WTC11 (cell line): ENCODE results near the gene HOXC5. TPM values are rescaled to one million over a fixed set of nuclear protein-coding genes. Genes with fewer than 3 reads are reported as not detected.

Experiments
- ATAC-seq: fragments of 200-7000 bp; cut with Tn5 transposase; 2 replicates; pipeline ENCODE4 v1.10.0; 2021; ENCODE audit warnings: mild to moderate bottlenecking, moderate library complexity
- CTCF ChIA-PET: fragments of 300-600 bp; sonication (Branson Sonifier 250); formaldehyde crosslinking; loops from one replicate; lab custom pipeline; 2021; ENCODE audit warnings: antibody characterized with exemption; lab: Charles Lee
- POLR2A ChIA-PET: fragments of 350-600 bp; sonication (Branson Sonifier 250); formaldehyde crosslinking; loops from one replicate; lab custom pipeline; 2021; ENCODE audit warnings: antibody characterized with exemption; lab: Charles Lee
- DNase-seq: peaks from one replicate; pipeline ENCODE4 v3.0.0; 2021; ENCODE audit warnings: low spot score
- H3K27ac Mint-ChIP-seq: 2 replicates; pipeline ENCODE4 v1.8.0; 2021; ENCODE audit warnings: mixed read lengths
- H3K27me3 Mint-ChIP-seq: 2 replicates; pipeline ENCODE4 v1.8.0; 2021; ENCODE audit warnings: low read depth, mild to moderate bottlenecking, moderate library complexity, mixed read lengths
- H3K36me3 Mint-ChIP-seq: 2 replicates; pipeline ENCODE4 v1.8.0; 2021; ENCODE audit warnings: mixed read lengths
- H3K4me1 Mint-ChIP-seq: 2 replicates; pipeline ENCODE4 v1.8.0; 2022; ENCODE audit warnings: mixed read lengths
- H3K4me3 Mint-ChIP-seq: 2 replicates; pipeline ENCODE4 v1.8.0; 2021; ENCODE audit warnings: mild to moderate bottlenecking, moderate library complexity, mixed read lengths
- H3K9me3 Mint-ChIP-seq: 2 replicates; pipeline ENCODE4 v1.8.0; 2021; ENCODE audit warnings: mixed read lengths
- AFF4 ChIP-seq: sonication (generic); formaldehyde crosslinking; IDR thresholded peaks from 2 replicates; pipeline ENCODE4 v1.8.1; 2023; ENCODE audit warnings: mild to moderate bottlenecking, missing genetic modification reagents, borderline replicate concordance
- ATF2 ChIP-seq: sonication (generic); formaldehyde crosslinking; IDR thresholded peaks from 2 replicates; pipeline ENCODE4 v1.8.1; 2022; ENCODE audit warnings: low read depth, missing genetic modification reagents, borderline replicate concordance
- CDX4 ChIP-seq: fragments of 250-450 bp; sonication (Bioruptor Pico); IDR thresholded peaks from 2 replicates; pipeline ENCODE4 v1.9.0; 2021; ENCODE audit warnings: moderate library complexity, mild to moderate bottlenecking, inconsistent platforms, borderline replicate concordance
- CREM ChIP-seq: sonication (generic); formaldehyde crosslinking; IDR thresholded peaks from 2 replicates; pipeline ENCODE4 v1.8.1; 2022; ENCODE audit warnings: mild to moderate bottlenecking, missing genetic modification reagents, moderate library complexity
- E2F4 ChIP-seq: sonication (generic); formaldehyde crosslinking; IDR thresholded peaks from 2 replicates; pipeline ENCODE4 v1.8.1; 2022; ENCODE audit warnings: low read depth, mild to moderate bottlenecking, moderate library complexity, missing genetic modification reagents, borderline replicate concordance
- ESRRA ChIP-seq: sonication (generic); formaldehyde crosslinking; IDR thresholded peaks from 2 replicates; pipeline ENCODE4 v1.8.1; 2022; ENCODE audit warnings: mild to moderate bottlenecking, missing genetic modification reagents, borderline replicate concordance
- HMGA2 ChIP-seq: fragments of 250-450 bp; sonication (Bioruptor Pico); IDR thresholded peaks from 2 replicates; pipeline ENCODE4 v1.4.0; 2021; ENCODE audit warnings: mild to moderate bottlenecking, moderate library complexity
- JAZF1 ChIP-seq: fragments of 250-450 bp; sonication (Bioruptor Pico); IDR thresholded peaks from 2 replicates; pipeline ENCODE4 v1.9.0; 2021; ENCODE audit warnings: moderate library complexity, mild to moderate bottlenecking, inconsistent platforms
- KAT7 ChIP-seq: sonication (generic); formaldehyde crosslinking; IDR thresholded peaks from 2 replicates; pipeline ENCODE4 v1.8.1; 2023; ENCODE audit warnings: missing genetic modification reagents, mild to moderate bottlenecking, borderline replicate concordance
- NFYB ChIP-seq: sonication (generic); formaldehyde crosslinking; conservative IDR thresholded peaks from 2 replicates; pipeline ENCODE4 v1.8.0; 2022; ENCODE audit warnings: low read depth, missing genetic modification reagents
- NR2C2 ChIP-seq: sonication (generic); formaldehyde crosslinking; IDR thresholded peaks from 2 replicates; pipeline ENCODE4 v1.8.0; 2022; ENCODE audit warnings: mild to moderate bottlenecking, missing genetic modification reagents
- OVOL2 ChIP-seq: fragments of 250-450 bp; sonication (Bioruptor Pico); IDR thresholded peaks from 2 replicates; pipeline ENCODE4 v1.9.0; 2021; ENCODE audit warnings: mild to moderate bottlenecking, borderline replicate concordance
- TEAD1 ChIP-seq: sonication (generic); formaldehyde crosslinking; IDR thresholded peaks from 2 replicates; pipeline ENCODE4 v1.8.0; 2022; ENCODE audit warnings: mild to moderate bottlenecking, missing genetic modification reagents
- ZBTB43 ChIP-seq: sonication (generic); formaldehyde crosslinking; IDR thresholded peaks from 2 replicates; pipeline ENCODE4 v1.8.1; 2023; ENCODE audit warnings: mild to moderate bottlenecking, missing genetic modification reagents
- ZNF138 ChIP-seq: sonication (generic); formaldehyde crosslinking; conservative IDR thresholded peaks from 2 replicates; pipeline ENCODE4 v1.8.1; 2022; ENCODE audit warnings: mild to moderate bottlenecking, moderate library complexity, missing genetic modification reagents
- ZNF219 ChIP-seq: sonication (generic); formaldehyde crosslinking; IDR thresholded peaks from 2 replicates; pipeline ENCODE4 v1.8.0; 2023; ENCODE audit warnings: missing genetic modification reagents, mild to moderate bottlenecking, borderline replicate concordance
- ZNF232 ChIP-seq: sonication (generic); formaldehyde crosslinking; IDR thresholded peaks from 2 replicates; pipeline ENCODE4 v1.8.0; 2022; ENCODE audit warnings: mild to moderate bottlenecking, missing genetic modification reagents
- total RNA-seq: library from RNA; stranded (reverse); gene quantifications from 3 replicates; pipeline ENCODE4 v1.2.3, GENCODE V29; 2021
- TF ChIP-seq, protein P1 (sequence below): fragments of 250-450 bp; sonication (Bioruptor Pico); IDR thresholded peaks from 2 replicates; pipeline ENCODE4 v1.8.0; 2021; ENCODE audit warnings: mild to moderate bottlenecking
- TF ChIP-seq, protein P2 (sequence below): sonication (generic); formaldehyde crosslinking; IDR thresholded peaks from 2 replicates; pipeline ENCODE4 v1.8.1; 2022; ENCODE audit warnings: mild to moderate bottlenecking, moderate library complexity, missing genetic modification reagents
- TF ChIP-seq, protein P3 (sequence below): sonication (generic); formaldehyde crosslinking; conservative IDR thresholded peaks from 2 replicates; pipeline ENCODE4 v1.8.1; 2023; ENCODE audit warnings: mild to moderate bottlenecking, low read depth, missing genetic modification reagents, moderate library complexity

HOXC5 gene
- total RNA-seq, 1 experiment from 2014 or later: not detected

DNA sequence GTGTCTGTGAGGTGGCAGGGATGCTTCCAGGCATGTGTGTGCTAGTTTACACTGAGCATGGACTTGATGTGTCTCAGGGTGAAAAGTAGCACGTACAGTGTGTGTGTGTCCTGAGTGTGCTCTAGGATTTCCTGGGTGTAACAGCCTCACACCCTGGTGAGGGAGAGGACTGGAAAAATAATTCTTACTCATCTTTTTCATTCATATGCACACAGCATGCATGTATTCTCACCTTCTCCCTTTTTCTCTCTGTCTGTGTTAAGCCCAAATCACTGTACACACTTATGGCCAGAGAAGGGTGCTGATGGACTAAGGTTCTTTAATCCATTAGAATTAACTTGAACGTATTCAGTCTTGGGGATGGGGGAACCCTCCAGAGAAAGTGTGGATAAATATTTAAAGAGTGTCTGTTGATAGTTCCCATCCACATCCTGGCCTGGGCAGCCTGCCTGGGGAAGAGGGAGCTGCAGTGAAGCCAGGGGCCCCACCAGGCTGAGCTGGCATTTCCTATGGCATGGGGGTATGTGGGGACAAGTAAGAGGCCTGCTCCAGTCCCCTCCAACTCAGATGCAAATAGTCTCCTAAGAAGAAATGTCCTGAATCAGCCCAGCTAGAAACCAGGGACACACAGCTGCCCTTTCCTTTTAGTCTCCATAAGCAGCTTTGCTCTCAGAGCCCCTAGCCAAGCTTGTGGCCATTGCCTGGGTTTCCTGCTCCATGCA, 25.2 kb upstream of the HOXC5 start (continued):
- TF ChIP-seq, protein P1, sequence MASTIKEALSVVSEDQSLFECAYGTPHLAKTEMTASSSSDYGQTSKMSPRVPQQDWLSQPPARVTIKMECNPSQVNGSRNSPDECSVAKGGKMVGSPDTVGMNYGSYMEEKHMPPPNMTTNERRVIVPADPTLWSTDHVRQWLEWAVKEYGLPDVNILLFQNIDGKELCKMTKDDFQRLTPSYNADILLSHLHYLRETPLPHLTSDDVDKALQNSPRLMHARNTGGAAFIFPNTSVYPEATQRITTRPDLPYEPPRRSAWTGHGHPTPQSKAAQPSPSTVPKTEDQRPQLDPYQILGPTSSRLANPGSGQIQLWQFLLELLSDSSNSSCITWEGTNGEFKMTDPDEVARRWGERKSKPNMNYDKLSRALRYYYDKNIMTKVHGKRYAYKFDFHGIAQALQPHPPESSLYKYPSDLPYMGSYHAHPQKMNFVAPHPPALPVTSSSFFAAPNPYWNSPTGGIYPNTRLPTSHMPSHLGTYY (CRISPR knock-in tag): no peak
- no peak for TF ChIP-seq TEAD1 (CRISPR knock-in tag)
- TF ChIP-seq ESRRA (CRISPR knock-in tag): no peak
- TF ChIP-seq, protein P2, sequence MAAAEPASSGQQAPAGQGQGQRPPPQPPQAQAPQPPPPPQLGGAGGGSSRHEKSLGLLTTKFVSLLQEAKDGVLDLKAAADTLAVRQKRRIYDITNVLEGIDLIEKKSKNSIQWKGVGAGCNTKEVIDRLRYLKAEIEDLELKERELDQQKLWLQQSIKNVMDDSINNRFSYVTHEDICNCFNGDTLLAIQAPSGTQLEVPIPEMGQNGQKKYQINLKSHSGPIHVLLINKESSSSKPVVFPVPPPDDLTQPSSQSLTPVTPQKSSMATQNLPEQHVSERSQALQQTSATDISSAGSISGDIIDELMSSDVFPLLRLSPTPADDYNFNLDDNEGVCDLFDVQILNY: no peak
- no peak for TF ChIP-seq JAZF1
- no peak for TF ChIP-seq ZNF232 (CRISPR knock-in tag)
- TF ChIP-seq KAT7 (CRISPR knock-in tag): no peak
- no peak for TF ChIP-seq ZNF138 (CRISPR knock-in tag)
- TF ChIP-seq CDX4 (CRISPR knock-in tag): no peak
- no peak for TF ChIP-seq OVOL2 (CRISPR knock-in tag)

DNA sequence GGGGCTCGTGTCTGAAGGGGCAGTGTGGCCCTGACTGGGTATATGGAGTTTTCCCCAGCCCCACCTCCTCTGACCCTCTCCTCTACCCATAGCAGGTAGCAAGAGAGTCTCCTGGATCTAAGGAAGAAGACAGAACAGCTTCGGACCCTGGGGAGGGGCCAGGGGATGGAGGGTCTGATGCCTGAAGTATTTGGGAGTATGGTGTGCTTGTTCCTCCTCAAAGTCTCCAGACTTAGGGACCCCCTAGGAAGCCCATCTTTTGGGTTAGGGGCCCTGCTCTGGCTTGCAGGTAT, 24.6 kb upstream of the HOXC5 start:
- ATAC-seq (no peak), DNase-seq (no peak)
- no peaks in the 10 kb centered on the region for H3K9me3 Mint-ChIP-seq
- H3K27me3 Mint-ChIP-seq: peaks cover 100% of the 10 kb centered on the region
- no peak overlapping the region for H3K4me3 Mint-ChIP-seq
- H3K4me1 Mint-ChIP-seq: peaks cover 25% of the 10 kb centered on the region
- POLR2A ChIA-PET: no interaction called here
- CTCF ChIA-PET: interaction anchor here (1.0 to 10.8 kb wide), 12 partner anchors 9 to 207 kb away, joined by 3 to 107 read pairs (median 12); partner anchors contain the start of genes HOXC10 and HOXC5
- H3K36me3 Mint-ChIP-seq: no peaks in the 10 kb centered on the region
- no peak for TF ChIP-seq CREM (CRISPR knock-in tag)
- TF ChIP-seq, protein P3, sequence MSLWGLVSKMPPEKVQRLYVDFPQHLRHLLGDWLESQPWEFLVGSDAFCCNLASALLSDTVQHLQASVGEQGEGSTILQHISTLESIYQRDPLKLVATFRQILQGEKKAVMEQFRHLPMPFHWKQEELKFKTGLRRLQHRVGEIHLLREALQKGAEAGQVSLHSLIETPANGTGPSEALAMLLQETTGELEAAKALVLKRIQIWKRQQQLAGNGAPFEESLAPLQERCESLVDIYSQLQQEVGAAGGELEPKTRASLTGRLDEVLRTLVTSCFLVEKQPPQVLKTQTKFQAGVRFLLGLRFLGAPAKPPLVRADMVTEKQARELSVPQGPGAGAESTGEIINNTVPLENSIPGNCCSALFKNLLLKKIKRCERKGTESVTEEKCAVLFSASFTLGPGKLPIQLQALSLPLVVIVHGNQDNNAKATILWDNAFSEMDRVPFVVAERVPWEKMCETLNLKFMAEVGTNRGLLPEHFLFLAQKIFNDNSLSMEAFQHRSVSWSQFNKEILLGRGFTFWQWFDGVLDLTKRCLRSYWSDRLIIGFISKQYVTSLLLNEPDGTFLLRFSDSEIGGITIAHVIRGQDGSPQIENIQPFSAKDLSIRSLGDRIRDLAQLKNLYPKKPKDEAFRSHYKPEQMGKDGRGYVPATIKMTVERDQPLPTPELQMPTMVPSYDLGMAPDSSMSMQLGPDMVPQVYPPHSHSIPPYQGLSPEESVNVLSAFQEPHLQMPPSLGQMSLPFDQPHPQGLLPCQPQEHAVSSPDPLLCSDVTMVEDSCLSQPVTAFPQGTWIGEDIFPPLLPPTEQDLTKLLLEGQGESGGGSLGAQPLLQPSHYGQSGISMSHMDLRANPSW (CRISPR knock-in tag): no peak
- TF ChIP-seq ZNF219 (CRISPR knock-in tag): no peak
- no peak for TF ChIP-seq HMGA2 (CRISPR knock-in tag)
- TF ChIP-seq NFYB (CRISPR knock-in tag): no peak
- TF ChIP-seq, protein P2: no peak
- no peak for TF ChIP-seq E2F4 (CRISPR knock-in tag)
- no peak for TF ChIP-seq ZNF232 (CRISPR knock-in tag)
- TF ChIP-seq ATF2 (CRISPR knock-in tag): no peak
- no peak for TF ChIP-seq NR2C2 (CRISPR knock-in tag)
- TF ChIP-seq ZBTB43 (CRISPR knock-in tag): no peak
- no peak for TF ChIP-seq AFF4 (CRISPR knock-in tag)
- no peak overlapping the region for H3K27ac Mint-ChIP-seq
